PC-9 (cell line): ENCODE measurements around the gene LYG1. TPM values are rescaled to one million over a fixed set of nuclear protein-coding genes. Genes with fewer than 3 reads are reported as not detected.
A peak's percentile ranks its signal among the peaks of the same experiment; 100 is the strongest.
"Not testable (repeated sequence)": the region's sequence is repeated elsewhere in the genome, so short reads cannot be mapped to it uniquely, and the experiment has no call there.

Experiments
- BruUV-seq: library from RNA; stranded (reverse); fragments of 400-500 nt; replicated peaks from 2 replicates; lab custom pipeline; 2021; lab: Mats Ljungman, UMichigan
- CTCF ChIA-PET: fragments of 300-600 bp; sonication (Branson Sonifier 250); formaldehyde crosslinking; loops from one replicate; lab custom pipeline; 2022; ENCODE audit warnings: antibody characterized with exemption; lab: Charles Lee
- POLR2A ChIA-PET: fragments of 300-600 bp; sonication (Branson Sonifier 250); formaldehyde crosslinking; loops from one replicate; lab custom pipeline; 2022; ENCODE audit warnings: antibody characterized with exemption; ENCODE audit not compliant: unreplicated experiment; lab: Charles Lee
- DNase-seq, 2 experiments: peaks; one replicate each; pipeline versions ENCODE4 v3.0.0 to v3.0.0-alpha.2; 2015 to 2022; ENCODE audit warnings: mixed read lengths in 1 of 2
- H2AFZ ChIP-seq: fragments of 200-600 bp; sonication (generic); 2 replicates; pipeline ENCODE4 v1.8.1; 2017; ENCODE audit warnings: antibody characterized with exemption
- H3F3A ChIP-seq: fragments of 200-600 bp; sonication (generic); 2 replicates; pipeline ENCODE4 v1.8.1; 2017; ENCODE audit warnings: antibody characterized with exemption, mild to moderate bottlenecking, low read depth; ENCODE audit not compliant: insufficient read depth
- H3K27ac ChIP-seq: fragments of 200-600 bp; sonication (generic); 2 replicates; pipeline ENCODE4 v1.6.1; 2016; ENCODE audit warnings: mixed run types
- H3K27me3 ChIP-seq: fragments of 200-600 bp; sonication (generic); 2 replicates; pipeline ENCODE4 v1.6.1; 2016; ENCODE audit warnings: low read depth, mixed run types; ENCODE audit not compliant: insufficient read depth
- H3K36me3 ChIP-seq: fragments of 200-600 bp; sonication (generic); 2 replicates; pipeline ENCODE4 v1.6.1; 2016; ENCODE audit warnings: low read depth, mixed run types
- H3K4me1 ChIP-seq: fragments of 200-600 bp; sonication (generic); replicated peaks from 2 replicates; pipeline ENCODE4 v1.6.1; 2016; ENCODE audit warnings: mixed run types; ENCODE audit not compliant: insufficient read depth
- H3K4me2 ChIP-seq: fragments of 200-600 bp; sonication (generic); 2 replicates; pipeline ENCODE4 v1.6.1; 2017; ENCODE audit warnings: mixed run types
- H3K4me3 ChIP-seq: fragments of 200-600 bp; sonication (generic); 2 replicates; pipeline ENCODE4 v1.6.1; 2016; ENCODE audit warnings: mixed run types
- H3K79me2 ChIP-seq: fragments of 200-600 bp; sonication (generic); 2 replicates; pipeline ENCODE4 v1.6.1; 2017; ENCODE audit warnings: low read depth, mixed run types
- H3K9me2 ChIP-seq: fragments of 200-600 bp; sonication (generic); 2 replicates; pipeline ENCODE4 v1.8.1; 2017; ENCODE audit warnings: mild to moderate bottlenecking; ENCODE audit not compliant: insufficient read depth
- H3K9me3 ChIP-seq: fragments of 200-600 bp; sonication (generic); 2 replicates; pipeline ENCODE4 v1.8.1; 2016; ENCODE audit warnings: low read depth; ENCODE audit not compliant: insufficient read depth
- H4K20me1 ChIP-seq: fragments of 200-600 bp; sonication (generic); 2 replicates; pipeline ENCODE4 v1.8.1; 2017; ENCODE audit not compliant: insufficient read depth
- EZH2 ChIP-seq: fragments of 200-600 bp; sonication (generic); IDR thresholded peaks from 2 replicates; pipeline ENCODE4 v1.8.0; 2017; ENCODE audit warnings: antibody characterized with exemption, low read depth
- intact Hi-C: fragments of 100-400 bp; cut with micrococcal nuclease; formaldehyde crosslinking; loops from one replicate; pipeline ENCODE4 v1.10.0; 2022; ENCODE audit not compliant: unreplicated experiment
- total RNA-seq: library from RNA; stranded (reverse); gene quantifications from 2 replicates; pipeline ENCODE4 v1.2.3, GENCODE V29; 2021
- TF ChIP-seq, protein P1 (sequence below): fragments of 200-600 bp; sonication (generic); conservative IDR thresholded peaks from 2 replicates; pipeline ENCODE4 v1.6.1; 2017; ENCODE audit warnings: mixed run types, antibody characterized with exemption, mild to moderate bottlenecking, moderate library complexity

The LYG1 gene
- total RNA-seq, 1 experiment from 2014 or later: 1.5 TPM

GRCh38 chr2:99336804-99337112, 35.8 kb upstream of the LYG1 start:
- ChIA-PET POLR2A (interaction anchor here (0.5 to 1.6 kb wide), 8 partner anchors 42 to 1387 kb away, joined by 3 to 12 read pairs (median 4); partner anchors contain the start of genes LIPT1, MITD1, MRPL30 and PDCL3), CTCF (interaction anchor here (0.6 to 2.3 kb wide), 3 partner anchors 155 to 1727 kb away, joined by 3 to 12 read pairs (median 5); partner anchors contain the start of genes MITD1 and MRPL30)
- H3K9me3 ChIP-seq: no peaks in the 10 kb centered on the region
- H3K27ac ChIP-seq: peak overlapping the region; percentile 55
- peaks cover 29% of the 10 kb centered on the region for H3K4me1 ChIP-seq
- peak overlapping the region; percentile 96 for H2AFZ ChIP-seq
- peak overlapping the region; percentile 97 for H3K4me2 ChIP-seq
- BruUV-seq: no TSS peak
- H3K4me3 ChIP-seq: peak overlapping the region; percentile 79
- peaks cover 87% of the 10 kb centered on the region for H3K79me2 ChIP-seq
- no peaks in the 10 kb centered on the region for H3K27me3 ChIP-seq
- no peak for DNase-seq
- H3K36me3 ChIP-seq: peaks cover 21% of the 10 kb centered on the region
- intact Hi-C loops: loop anchor here (1.0 to 10.0 kb wide), 4 partner anchors 154 to 1228 kb away; partner anchors contain the start of genes C2orf15, PDCL3 and REV1
- H3K9me2 ChIP-seq: no peaks in the 10 kb centered on the region
- no peak for TF ChIP-seq EZH2
- TF ChIP-seq, protein P1, sequence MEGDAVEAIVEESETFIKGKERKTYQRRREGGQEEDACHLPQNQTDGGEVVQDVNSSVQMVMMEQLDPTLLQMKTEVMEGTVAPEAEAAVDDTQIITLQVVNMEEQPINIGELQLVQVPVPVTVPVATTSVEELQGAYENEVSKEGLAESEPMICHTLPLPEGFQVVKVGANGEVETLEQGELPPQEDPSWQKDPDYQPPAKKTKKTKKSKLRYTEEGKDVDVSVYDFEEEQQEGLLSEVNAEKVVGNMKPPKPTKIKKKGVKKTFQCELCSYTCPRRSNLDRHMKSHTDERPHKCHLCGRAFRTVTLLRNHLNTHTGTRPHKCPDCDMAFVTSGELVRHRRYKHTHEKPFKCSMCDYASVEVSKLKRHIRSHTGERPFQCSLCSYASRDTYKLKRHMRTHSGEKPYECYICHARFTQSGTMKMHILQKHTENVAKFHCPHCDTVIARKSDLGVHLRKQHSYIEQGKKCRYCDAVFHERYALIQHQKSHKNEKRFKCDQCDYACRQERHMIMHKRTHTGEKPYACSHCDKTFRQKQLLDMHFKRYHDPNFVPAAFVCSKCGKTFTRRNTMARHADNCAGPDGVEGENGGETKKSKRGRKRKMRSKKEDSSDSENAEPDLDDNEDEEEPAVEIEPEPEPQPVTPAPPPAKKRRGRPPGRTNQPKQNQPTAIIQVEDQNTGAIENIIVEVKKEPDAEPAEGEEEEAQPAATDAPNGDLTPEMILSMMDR: no peak
- peaks cover 16% of the 10 kb centered on the region for H3F3A ChIP-seq
- H4K20me1 ChIP-seq: peaks cover 61% of the 10 kb centered on the region

- TSS peak; percentile 70 for BruUV-seq
- no peaks in the 10 kb centered on the region for H3K9me3 ChIP-seq
- peak within 1 kb of the TSS; percentile 99 for H3K4me2 ChIP-seq
- no peaks in the 10 kb centered on the region for H3K27me3 ChIP-seq
- H3K27ac ChIP-seq: peak within 1 kb of the TSS; percentile 77
- TF ChIP-seq, protein P1: no peak
- no peak for TF ChIP-seq EZH2
- H3K4me1 ChIP-seq: peaks cover 29% of the 10 kb centered on the region
- intact Hi-C loops: loop anchor here (1.0 to 10.0 kb wide), 4 partner anchors 154 to 1229 kb away; partner anchors contain the start of genes C2orf15, PDCL3 and REV1
- peaks cover 16% of the 10 kb centered on the region for H3F3A ChIP-seq
- H3K4me3 ChIP-seq: peak within 1 kb of the TSS; percentile 79
- peak; percentile 99 for DNase-seq
- peak within 1 kb of the TSS; percentile 96 for H2AFZ ChIP-seq
- ChIA-PET POLR2A (interaction anchor here (0.5 to 1.6 kb wide), 7 partner anchors 149 to 1916 kb away, joined by 3 to 12 read pairs (median 3); partner anchors contain the start of genes LIPT1, MITD1, MRPL30 and PDCL3), CTCF (interaction anchor here (0.6 to 2.3 kb wide), 3 partner anchors 155 to 1727 kb away, joined by 4 to 12 read pairs (median 5); partner anchors contain the start of genes MITD1 and MRPL30)
- H3K79me2 ChIP-seq: peaks cover 87% of the 10 kb centered on the region
- no peaks in the 10 kb centered on the region for H3K9me2 ChIP-seq
- H4K20me1 ChIP-seq: peaks cover 58% of the 10 kb centered on the region
- peaks cover 25% of the 10 kb centered on the region for H3K36me3 ChIP-seq
Observed at GRCh38 chr2:99335911-99336803, 35.2 kb upstream of the LYG1 start, which contains the start of gene TXNDC9. TXNDC9 (minus strand) TSS chr2:99336333; CDS start chr2:99333210, 3,123 bp downstream.

DNA sequence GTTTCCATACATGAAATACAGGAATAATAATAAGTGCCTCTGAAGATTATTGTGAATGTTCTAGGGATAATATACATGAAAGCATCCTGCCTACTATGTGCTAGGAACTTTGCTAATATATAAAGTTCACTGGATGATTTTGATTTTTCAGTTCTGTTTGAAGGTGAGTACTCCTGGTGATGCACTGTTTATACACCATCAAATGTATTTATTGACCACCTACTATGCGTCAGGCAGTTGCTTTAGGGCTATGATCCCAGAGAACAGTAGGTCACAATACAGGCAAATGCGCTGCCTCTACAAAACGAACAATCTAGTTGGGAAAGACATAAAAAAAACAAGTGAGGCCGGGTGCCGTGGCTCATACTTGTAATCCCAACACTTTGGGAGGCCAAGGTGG, 24.4 kb upstream of the LYG1 start:
- H3K79me2 ChIP-seq: peaks cover 2% of the 10 kb centered on the region; the same call in 1 of the 2 replicates
- no TSS peak for BruUV-seq

GRCh38 chr2:99317873-99318200, 16.8 kb upstream of the LYG1 start:
- H4K20me1 ChIP-seq, POLR2A ChIA-PET, H3F3A ChIP-seq, H3K4me3 ChIP-seq, H2AFZ ChIP-seq, intact Hi-C loops, BruUV-seq, H3K4me1 ChIP-seq, DNase-seq, H3K79me2 ChIP-seq, H3K27me3 ChIP-seq, H3K4me2 ChIP-seq, H3K9me3 ChIP-seq, H3K27ac ChIP-seq, H3K9me2 ChIP-seq, CTCF ChIA-PET: not testable (repeated sequence)
- H3K36me3 ChIP-seq: peaks cover 42% of the 10 kb centered on the region

More for the DNA sequence above, 24.4 kb upstream of the LYG1 start:
- Histone ChIP-seq H3K4me1 (no peaks in the 10 kb centered on the region), H3F3A (peaks cover 13% of the 10 kb centered on the region; the same call in 1 of the 2 replicates), H3K27me3 (no peaks in the 10 kb centered on the region), H4K20me1 (peaks cover 23% of the 10 kb centered on the region), H3K4me2 (no peak overlapping the region), H3K27ac (no peak overlapping the region), H3K9me3 (no peaks in the 10 kb centered on the region), H2AFZ (no peak overlapping the region), H3K4me3 (no peak overlapping the region), H3K36me3 (peaks cover 63% of the 10 kb centered on the region), H3K9me2 (no peaks in the 10 kb centered on the region)
- peak in 1 of 2 experiments; percentile 19 for DNase-seq
- CTCF ChIA-PET: no interaction called here
- TF ChIP-seq, protein P1: no peak
- TF ChIP-seq EZH2: no peak
- POLR2A ChIA-PET: interaction anchor here (0.6 kb wide), 1 partner anchor 156 kb away, joined by 5 read pairs; no protein-coding TSS in a partner anchor
- intact Hi-C loops: no loop called here
